Activated CD8-positive, alpha-beta memory T cell treated with anti-CD3 and anti-CD28 coated beads, Interleukin-2, amount 50 U/mL, for 1 hour (primary cell): ENCODE results near the gene HNRNPUL2.
"Not testable (repeated sequence)": the region's sequence is repeated elsewhere in the genome, so short reads cannot be mapped to it uniquely, and the experiment has no call there.

ENCODE experiments used
- DNase-seq: peaks from one replicate; pipeline ENCODE4 v3.0.0-alpha.2; 2020; ENCODE audit errors: extremely low read depth

HNRNPUL2 gene

GRCh38 chr11:62703921-62704320 lies 23.3 kb downstream of the HNRNPUL2 start:
- not testable (repeated sequence) for DNase-seq

GRCh38 chr11:62702246-62702645 lies 25.0 kb downstream of the HNRNPUL2 start:
- no peak for DNase-seq

GRCh38 chr11:62694455-62695167 lies 32.6 kb downstream of the HNRNPUL2 start:
- DNase-seq, result peak; percentile 54

- not testable (repeated sequence) for DNase-seq
Observed at GRCh38 chr11:62693624-62694023, 33.6 kb downstream of the HNRNPUL2 start.

- DNase-seq, result no peak
Observed at GRCh38 chr11:62689421-62690183, 37.7 kb downstream of the HNRNPUL2 start, which contains the start of gene LRRN4CL. Gene LRRN4CL, minus strand, starts transcription at chr11:62689530. Its CDS starts 1,022 bp downstream, at chr11:62688508.

GRCh38 chr11:62688491-62688890 lies 38.8 kb downstream of the HNRNPUL2 start:
- no peak for DNase-seq

GRCh38 chr11:62687508-62688396 lies 39.5 kb downstream of the HNRNPUL2 start:
- DNase-seq, result no peak

- no peak for DNase-seq
Observed at GRCh38 chr11:62682518-62682917, 44.7 kb downstream of the HNRNPUL2 start.

GRCh38 chr11:62680825-62681240 lies 46.4 kb downstream of the HNRNPUL2 start:
- no peak for DNase-seq

- peak; percentile 50 for DNase-seq
Observed at GRCh38 chr11:62678770-62679696, 48.2 kb downstream of the HNRNPUL2 start, which contains the start of gene UBXN1. Gene UBXN1, minus strand, starts transcription at chr11:62679073. Its CDS starts 150 bp downstream, at chr11:62678923.

- DNase-seq, result no peak
Observed at GRCh38 chr11:62678433-62678769, 48.9 kb downstream of the HNRNPUL2 start.

- no peak for DNase-seq
Observed at GRCh38 chr11:62677714-62678113, 49.5 kb downstream of the HNRNPUL2 start.

GRCh38 chr11:62677156-62677555 lies 50.1 kb downstream of the HNRNPUL2 start:
- DNase-seq, result no peak

GRCh38 chr11:62676698-62677097 lies 50.6 kb downstream of the HNRNPUL2 start:
- DNase-seq, result no peak

- not testable (repeated sequence) for DNase-seq
Observed at GRCh38 chr11:62675415-62675814, 51.8 kb downstream of the HNRNPUL2 start.

GRCh38 chr11:62673196-62673525 lies 54.1 kb downstream of the HNRNPUL2 start:
- DNase-seq, result no peak

GRCh38 chr11:62671608-62672389 lies 55.5 kb downstream of the HNRNPUL2 start, which contains the start of the genes LBHD1 and UQCC3:
Gene LBHD1, minus strand, starts transcription at chr11:62672267. Its CDS starts 2,236 bp downstream, at chr11:62670031.
Gene UQCC3, plus strand, starts transcription at chr11:62671673. Its CDS starts 73 bp downstream, at chr11:62671746.
- no peak for DNase-seq

GRCh38 chr11:62671236-62671607 lies 56.0 kb downstream of the HNRNPUL2 start:
- DNase-seq, result no peak

- no peak for DNase-seq
Observed at GRCh38 chr11:62669420-62670161, 57.7 kb downstream of the HNRNPUL2 start.
